PFSK-1 (cell line): ENCODE results near the gene LRRC74B.

Source experiments
- FOXP2 ChIP-seq: optimal IDR thresholded peaks from 2 replicates; pipeline ENCODE3; 2011; ENCODE audit warnings: borderline replicate concordance, control low read depth, inconsistent platforms; ENCODE audit not compliant: insufficient read depth; ENCODE audit errors: extremely low read length, extremely low read depth
- POLR2AphosphoS5 ChIP-seq: IDR thresholded peaks from 2 replicates; pipeline ENCODE4 v1.6.1; 2012; ENCODE audit warnings: low read depth, mild to moderate bottlenecking, control low read depth, low read length, moderate library complexity
- REST ChIP-seq, 2 experiments: IDR thresholded peaks; 2 replicates each; pipeline versions ENCODE4 v1.6.1 to v1.8.0; 2011 to 2012; ENCODE audit warnings: low read depth in 2 of 2, low read length in 2 of 2, control low read depth in 1 of 2, inconsistent platforms in 1 of 2, mild to moderate bottlenecking in 1 of 2, moderate library complexity in 1 of 2; ENCODE audit not compliant: insufficient read depth in 1 of 2
- SIN3A ChIP-seq: IDR thresholded peaks from 2 replicates; pipeline ENCODE4 v1.6.1; 2012; ENCODE audit warnings: mild to moderate bottlenecking, low read length, moderate library complexity, borderline replicate concordance; ENCODE audit not compliant: insufficient read depth
- TAF1 ChIP-seq: IDR thresholded peaks from 2 replicates; pipeline ENCODE4 v1.6.1; 2012; ENCODE audit warnings: low read length, control low read depth, borderline replicate concordance; ENCODE audit not compliant: insufficient read depth

Gene LRRC74B

DNA sequence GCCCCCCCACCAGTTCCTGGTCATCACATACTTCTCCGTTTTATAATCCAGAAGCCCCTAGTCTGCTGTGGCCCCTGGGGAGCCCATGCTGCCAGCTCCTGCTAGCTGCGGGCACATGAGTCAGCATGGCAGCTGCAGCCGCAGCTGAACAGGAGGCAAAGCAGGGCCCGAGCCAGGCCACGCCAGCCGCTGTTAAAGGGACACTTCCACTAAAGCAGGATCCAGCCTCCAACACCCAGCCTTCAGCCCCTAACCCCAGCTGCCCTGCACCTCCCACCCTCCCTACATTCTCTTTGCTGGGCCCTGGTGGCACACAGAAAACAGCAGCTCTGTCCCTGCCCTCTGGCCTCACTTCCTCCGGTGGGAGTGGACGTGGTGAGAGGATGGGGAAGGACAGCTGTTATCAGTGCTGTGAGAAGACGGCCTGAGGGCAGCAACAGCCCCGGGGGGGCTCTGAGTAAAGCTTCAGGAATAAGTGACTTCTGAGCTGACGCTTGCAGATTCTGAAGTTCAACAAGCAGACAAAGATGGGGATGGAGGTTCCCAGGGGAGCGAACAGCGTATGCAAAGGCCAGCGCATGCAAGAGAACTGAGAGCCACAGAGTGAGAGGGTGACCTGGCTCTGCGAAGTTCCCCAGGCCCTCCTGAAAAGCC lies 688 bp upstream of the LRRC74B start:
- no peak for TF ChIP-seq REST (IDR thresholded peaks at IDR 0.05; ENCODE audit: insufficient read depth in 1 of 2, low read depth in 2 of 2, low read length in 2 of 2)
- no peak for TF ChIP-seq FOXP2
- TF ChIP-seq SIN3A = no peak
- no peak for TF ChIP-seq POLR2AphosphoS5
- no peak for TF ChIP-seq TAF1

- TF ChIP-seq REST (IDR thresholded peaks at IDR 0.05; ENCODE audit: insufficient read depth in 1 of 2, low read depth in 2 of 2, low read length in 2 of 2) (no peak), TAF1 (no peak), SIN3A (no peak), POLR2AphosphoS5 (no peak), FOXP2 (no peak)
Observed at GRCh38 chr22:21047035-21047661, 1.4 kb downstream of the LRRC74B start.

DNA sequence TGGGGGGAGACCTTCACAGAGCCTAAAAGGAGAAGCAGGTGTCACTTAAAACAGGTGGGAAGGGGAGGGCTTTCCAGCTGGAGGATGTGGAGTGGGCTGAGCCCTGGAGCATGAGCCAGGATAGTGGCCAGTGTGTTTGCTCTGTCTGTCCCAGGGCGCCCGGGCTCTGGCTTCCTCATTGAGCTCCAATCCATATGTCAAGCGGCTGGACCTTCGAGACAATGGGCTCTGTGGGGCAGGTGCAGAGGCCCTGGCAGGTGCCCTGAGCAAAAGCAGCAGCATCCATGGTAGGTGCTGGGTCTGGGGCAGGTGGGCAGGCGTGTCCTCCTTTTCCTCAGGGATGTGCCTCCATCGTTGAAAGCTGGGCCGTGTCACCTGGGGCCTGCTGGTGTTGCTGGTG lies 2.0 kb downstream of the LRRC74B start:
- TF ChIP-seq REST (IDR thresholded peaks at IDR 0.05; ENCODE audit: insufficient read depth in 1 of 2, low read depth in 2 of 2, low read length in 2 of 2) = no peak
- TF ChIP-seq SIN3A = no peak
- no peak for TF ChIP-seq POLR2AphosphoS5
- TF ChIP-seq FOXP2 = no peak

DNA sequence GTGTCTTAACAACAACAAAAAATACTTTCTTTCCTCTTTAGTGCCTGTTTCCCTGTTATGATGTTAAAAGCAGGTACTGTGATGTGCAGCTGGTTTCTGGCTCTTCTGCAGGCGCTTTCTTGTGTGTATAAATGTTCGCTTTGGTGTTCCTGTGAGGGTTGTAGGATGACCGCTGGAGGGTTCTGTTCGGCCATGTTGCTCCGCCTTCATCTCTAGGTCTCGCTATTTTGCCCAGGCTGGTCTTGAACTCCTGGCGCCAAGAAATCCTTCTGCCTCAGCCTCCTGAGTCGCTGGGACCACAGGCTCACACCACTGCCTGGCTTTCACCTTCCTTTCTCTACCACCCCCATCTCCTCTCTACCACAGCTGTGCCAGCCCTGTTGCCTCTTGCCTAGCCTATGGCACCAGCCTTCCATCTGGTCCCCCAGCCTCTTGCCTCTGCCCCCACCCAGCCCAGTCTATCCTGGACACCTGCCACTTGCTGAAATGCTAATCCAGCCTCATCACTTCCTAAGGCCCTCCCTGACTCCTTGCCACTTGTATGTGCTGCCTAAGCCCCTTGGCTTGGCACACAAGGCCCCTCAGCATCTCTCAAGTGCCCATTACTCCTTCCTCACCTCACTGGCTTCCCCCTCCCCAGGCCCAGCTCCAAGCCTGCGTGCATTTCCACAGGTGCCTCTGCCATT lies 5.5 kb downstream of the LRRC74B start:
- TF ChIP-seq REST (IDR thresholded peaks at IDR 0.05; ENCODE audit: insufficient read depth in 1 of 2, low read depth in 2 of 2, low read length in 2 of 2) (no peak), POLR2AphosphoS5 (no peak), SIN3A (no peak), TAF1 (no peak), FOXP2 (no peak)

DNA sequence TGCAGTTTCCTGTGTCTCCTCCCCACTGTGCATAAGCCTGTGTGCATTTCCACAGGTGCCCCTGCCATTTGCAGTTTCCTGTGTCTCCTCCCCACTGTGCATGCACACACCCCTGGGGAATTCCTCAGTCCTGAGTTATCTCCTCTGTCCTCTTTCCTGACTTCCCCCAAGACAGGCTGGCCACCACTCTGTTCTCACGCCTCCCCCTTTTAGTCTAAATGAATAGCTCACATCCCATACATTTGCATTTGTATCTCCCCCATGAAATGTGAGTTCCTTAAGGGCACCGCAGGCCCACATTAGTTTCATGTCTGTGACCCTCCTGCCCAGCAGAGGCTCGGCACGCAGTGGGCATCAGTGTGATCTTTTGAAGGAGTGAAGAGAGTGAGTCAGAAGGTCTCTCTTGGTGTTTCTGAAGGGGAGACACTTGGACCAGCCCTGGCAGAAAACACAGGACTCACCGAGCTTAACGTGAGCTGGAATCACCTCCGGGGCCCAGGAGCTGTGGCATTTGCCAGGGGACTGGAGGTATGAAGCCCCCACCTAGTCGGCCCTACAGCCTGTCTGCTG lies 6.2 kb downstream of the LRRC74B start:
- no peak for TF ChIP-seq REST (IDR thresholded peaks at IDR 0.05; ENCODE audit: insufficient read depth in 1 of 2, low read depth in 2 of 2, low read length in 2 of 2)
- TF ChIP-seq POLR2AphosphoS5 = no peak
- TF ChIP-seq SIN3A = no peak
- no peak for TF ChIP-seq FOXP2
- no peak for TF ChIP-seq TAF1
